Embryonic facial prominence (tissue), 1 donor: ENCODE data around the gene RBPJ.

Experiments
- DNase-seq: peaks from one replicate; pipeline ENCODE4 v3.0.0-alpha.2; 2016; ENCODE audit errors: extremely low spot score

Gene RBPJ

GRCh38 chr4:26320538-26321372, at the start of gene RBPJ:
Gene RBPJ, plus strand, starts transcription at chr4:26321014. Its CDS starts 15 bp downstream, at chr4:26321029.
- peak; percentile 95 for DNase-seq

DNA sequence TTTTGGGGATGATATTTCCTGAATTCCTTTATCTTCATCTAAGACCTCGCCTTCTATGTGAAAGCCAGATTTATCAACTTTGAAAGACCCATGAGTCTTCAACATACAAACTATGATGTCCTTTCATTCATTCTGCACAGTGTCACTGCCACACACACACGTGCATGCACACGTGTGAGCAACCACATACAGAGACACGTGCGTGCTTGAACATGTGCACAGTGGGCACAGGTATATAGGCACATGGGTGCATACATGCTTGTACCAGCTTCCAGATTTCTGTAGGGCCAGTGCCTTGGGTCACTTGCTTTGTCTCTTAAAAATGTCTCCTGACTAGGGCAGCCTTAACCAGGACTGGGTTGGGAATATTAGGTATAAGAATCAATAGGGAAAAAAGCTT, 49.1 kb upstream of the RBPJ start:
- DNase-seq = no peak

- DNase-seq = no peak
These were observed 47.9 kb upstream of the RBPJ start for GRCh38 chr4:26272654-26273615.

DNA sequence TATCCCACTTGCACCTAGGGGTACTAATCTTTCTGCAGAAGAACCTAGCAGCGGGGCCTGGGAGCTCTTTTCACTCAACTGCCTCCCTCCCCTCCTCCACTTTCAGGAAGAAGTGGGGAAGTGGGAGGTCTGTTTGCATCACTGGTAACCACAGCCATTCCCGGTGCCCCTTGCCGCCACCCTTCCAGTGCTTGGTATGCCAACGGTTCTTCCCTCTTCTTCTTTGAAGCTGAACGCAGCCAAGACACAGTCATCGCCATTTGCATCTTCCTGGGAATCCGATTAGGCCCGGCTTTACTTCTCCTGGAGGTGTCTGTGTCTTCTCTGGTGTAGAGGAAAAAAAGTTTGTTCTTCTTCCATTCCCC, 47.2 kb upstream of the RBPJ start:
- DNase-seq = no peak

DNA sequence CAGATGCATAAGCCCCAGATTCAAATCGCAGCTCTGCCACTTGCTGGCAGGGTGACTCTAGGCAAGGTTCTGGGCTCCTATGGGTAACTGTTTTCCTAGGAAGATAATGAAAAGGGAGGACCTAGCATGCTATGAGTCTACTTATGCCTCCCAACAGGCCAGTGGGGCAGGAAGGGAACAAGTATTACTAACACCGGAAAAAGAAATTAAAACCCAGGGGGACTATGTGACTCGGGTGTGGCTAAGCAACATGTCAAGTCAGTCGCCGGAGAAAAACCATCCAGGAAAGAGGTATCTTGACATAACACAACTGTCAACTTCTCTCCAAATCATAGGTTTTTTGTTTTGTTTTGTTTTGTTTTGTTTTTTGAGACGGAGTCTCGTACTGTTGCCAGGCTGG, 45.5 kb upstream of the RBPJ start:
- no peak for DNase-seq

- no peak for DNase-seq
These were observed 41.4 kb upstream of the RBPJ start for GRCh38 chr4:26279446-26279845.

GRCh38 chr4:26281881-26282280, 38.9 kb upstream of the RBPJ start:
- DNase-seq = no peak

GRCh38 chr4:26284536-26284935, 36.3 kb upstream of the RBPJ start:
- DNase-seq = no peak

DNA sequence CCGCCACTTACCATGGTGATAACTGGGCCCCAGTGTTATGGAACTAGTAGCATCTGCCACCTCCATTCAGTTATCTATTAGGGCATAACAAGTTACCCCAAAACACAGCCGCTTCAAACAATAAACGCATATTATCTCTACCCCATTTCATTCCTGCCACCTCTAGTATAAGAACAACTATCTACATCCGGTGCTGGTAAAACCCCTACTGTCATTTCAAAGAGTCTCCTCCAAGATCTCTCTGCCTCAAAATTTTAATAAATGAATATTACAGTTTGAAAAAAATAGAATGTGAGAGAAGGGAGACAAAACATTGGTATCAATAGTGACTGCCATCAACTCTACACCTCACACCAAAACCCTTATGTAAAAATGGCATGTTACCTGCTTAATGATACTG, 35.5 kb upstream of the RBPJ start:
- DNase-seq = no peak

DNA sequence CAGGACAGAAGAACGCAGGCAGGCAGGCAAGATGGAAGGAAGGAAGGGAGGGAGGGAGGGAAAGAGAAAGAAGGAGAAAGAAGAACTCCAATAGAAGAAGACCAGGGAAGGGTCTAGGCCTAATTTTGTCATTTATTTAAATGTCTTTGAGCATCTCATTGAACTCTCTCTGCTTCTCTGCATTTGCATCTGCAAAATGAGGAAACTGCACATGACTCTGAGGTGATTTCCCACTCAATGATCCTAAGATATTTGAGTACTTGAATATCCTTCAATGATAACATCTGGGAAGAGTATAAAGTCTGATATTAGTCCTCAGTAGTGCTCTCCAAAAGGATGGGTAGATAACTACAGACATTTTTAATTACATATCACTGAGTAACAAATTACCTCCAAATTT, 33.1 kb upstream of the RBPJ start:
- DNase-seq = no peak

- DNase-seq = no peak
These were observed 32.4 kb upstream of the RBPJ start for GRCh38 chr4:26288355-26288909.

DNA sequence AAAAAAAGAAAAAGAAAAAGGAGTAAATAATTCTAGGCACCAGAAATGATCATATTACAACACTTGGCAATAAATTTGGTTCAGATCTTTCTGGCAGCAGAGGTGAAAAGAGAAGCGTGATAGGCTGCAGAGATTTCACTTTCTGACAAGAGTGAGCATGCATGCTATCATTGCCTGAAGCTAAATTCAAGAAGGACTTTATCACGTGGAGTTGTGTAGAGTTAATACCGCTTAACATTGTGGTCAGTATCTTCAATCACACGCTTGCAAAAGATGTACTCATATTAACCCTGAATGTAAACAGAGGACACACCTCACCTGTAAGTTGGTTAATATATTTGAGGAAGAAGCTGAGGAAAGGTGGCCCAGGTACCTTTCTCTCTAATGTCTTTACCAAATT, 31.4 kb upstream of the RBPJ start:
- no peak for DNase-seq

DNA sequence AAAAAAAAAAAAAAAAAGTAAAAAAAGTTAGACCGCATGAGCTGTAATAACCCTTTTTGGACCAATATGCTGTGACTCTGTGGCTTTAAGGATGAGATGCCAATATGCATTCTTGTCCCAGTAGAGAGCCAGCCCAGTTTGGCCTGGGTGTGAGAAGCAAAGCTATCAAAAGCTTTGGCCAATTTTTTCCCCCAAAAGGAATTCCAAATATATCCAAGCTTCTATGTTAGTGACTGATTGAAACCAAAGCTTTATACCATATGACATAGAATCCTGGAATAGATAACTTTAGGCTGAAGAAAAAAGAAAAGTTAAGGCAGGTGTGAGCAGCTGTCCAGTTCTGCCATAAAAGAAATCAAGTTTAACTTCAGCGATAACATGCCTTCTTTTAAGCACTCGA, 30.5 kb upstream of the RBPJ start:
- no peak for DNase-seq

DNA sequence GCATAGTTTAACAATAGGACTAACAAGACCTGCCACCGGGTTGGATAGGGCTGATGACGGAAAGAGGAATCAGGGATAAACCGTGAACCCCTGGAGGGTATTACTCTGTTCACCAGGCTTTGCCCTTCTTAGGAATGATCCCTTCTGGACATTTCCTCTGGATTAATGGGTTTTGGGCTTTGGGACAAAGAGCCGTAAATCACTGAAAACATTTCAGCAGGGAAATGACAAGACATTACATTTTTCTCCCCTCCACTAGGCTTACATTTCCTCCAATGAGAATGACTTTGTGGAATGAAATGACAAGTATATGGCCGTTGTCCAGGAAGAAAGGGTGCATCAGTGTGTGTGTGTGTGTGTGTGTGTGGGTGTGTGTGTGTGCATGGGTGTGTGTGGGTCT, 25.9 kb upstream of the RBPJ start:
- DNase-seq = no peak

DNA sequence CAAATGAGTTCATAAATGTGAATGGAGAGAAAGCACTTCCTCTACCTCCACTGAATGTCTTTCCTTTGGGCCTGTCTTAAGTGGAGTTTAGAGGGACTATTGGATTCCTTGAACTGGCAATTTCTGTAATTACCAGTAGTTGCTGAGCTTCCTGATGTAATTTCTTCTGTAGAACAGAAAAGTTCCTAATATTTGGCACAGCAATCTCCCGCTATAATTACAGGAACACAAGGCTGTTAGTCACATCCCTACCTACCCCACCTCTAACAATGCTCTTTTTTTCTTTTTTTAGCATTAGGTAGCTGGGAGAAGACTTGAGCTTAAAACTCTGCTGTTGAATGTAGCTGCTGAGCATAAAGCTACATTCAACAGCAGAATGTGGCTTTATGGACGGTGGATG, 24.8 kb upstream of the RBPJ start:
- DNase-seq = no peak

- no peak for DNase-seq
These were observed 24.3 kb upstream of the RBPJ start for GRCh38 chr4:26296514-26296913.

- DNase-seq = no peak
These were observed 23.6 kb upstream of the RBPJ start for GRCh38 chr4:26297219-26297618.

DNA sequence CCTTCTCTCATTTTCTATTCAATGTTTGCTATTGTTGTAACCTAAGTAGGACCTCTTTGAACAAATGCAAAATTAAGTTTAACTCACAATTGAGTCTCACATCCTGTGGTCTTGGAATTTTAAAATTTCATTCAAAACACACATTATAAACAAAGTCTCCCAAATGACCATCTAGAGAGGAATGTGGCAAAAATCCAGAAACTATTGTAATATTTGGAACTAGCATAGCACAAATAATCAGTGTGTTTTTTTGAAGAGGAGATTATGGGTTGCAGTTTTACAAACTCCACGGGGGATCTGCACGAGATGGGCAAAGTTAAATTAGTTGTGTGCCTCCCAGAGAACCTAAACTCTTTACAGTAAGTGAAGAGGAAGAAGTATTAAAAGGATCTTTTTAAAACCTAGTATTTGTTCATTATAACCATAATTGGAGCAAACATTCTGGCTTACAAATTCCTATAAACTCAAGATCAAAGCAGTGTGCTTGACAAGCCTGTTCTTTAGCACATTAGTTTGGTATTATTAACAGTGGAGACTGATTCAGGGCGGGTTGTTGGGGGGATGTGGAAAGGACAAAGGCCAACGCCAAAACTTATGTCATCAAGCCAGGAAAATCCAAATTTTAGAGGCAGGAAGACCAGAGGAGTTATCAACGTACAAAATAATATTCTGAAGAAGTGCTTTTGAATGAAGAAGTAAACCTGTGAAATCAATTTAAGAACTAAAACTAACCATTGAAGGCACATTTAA, 22.4 kb upstream of the RBPJ start:
- no peak for DNase-seq

DNA sequence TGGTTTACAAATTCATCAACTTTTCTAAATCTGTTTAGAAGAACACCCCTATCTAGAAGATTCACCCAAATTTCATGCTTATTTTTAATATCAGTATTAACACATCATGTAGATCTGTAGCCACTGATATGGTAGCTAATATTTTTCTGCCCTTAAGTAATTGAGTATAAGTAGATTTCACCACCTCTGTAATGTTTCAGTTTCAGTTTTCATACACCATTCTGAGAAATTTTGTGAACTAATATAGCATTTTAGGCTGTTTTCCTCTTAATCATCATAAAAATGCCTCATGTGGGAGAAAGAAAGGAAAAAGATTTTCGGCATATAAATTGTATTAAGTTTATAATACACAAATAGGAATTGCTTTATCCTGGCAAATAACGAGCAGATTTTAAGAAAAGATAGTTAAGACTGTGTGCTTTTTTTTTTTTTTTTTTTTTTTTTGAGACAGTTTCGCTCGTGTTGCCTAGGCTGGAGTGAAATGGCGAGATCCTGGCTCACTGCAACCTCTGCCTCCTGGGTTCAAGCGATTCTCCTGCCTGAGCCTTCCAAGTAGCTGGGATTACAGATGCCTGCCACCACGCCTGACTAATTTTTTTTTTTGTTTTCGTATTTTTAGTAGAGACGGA, 21.4 kb upstream of the RBPJ start:
- no peak for DNase-seq

DNA sequence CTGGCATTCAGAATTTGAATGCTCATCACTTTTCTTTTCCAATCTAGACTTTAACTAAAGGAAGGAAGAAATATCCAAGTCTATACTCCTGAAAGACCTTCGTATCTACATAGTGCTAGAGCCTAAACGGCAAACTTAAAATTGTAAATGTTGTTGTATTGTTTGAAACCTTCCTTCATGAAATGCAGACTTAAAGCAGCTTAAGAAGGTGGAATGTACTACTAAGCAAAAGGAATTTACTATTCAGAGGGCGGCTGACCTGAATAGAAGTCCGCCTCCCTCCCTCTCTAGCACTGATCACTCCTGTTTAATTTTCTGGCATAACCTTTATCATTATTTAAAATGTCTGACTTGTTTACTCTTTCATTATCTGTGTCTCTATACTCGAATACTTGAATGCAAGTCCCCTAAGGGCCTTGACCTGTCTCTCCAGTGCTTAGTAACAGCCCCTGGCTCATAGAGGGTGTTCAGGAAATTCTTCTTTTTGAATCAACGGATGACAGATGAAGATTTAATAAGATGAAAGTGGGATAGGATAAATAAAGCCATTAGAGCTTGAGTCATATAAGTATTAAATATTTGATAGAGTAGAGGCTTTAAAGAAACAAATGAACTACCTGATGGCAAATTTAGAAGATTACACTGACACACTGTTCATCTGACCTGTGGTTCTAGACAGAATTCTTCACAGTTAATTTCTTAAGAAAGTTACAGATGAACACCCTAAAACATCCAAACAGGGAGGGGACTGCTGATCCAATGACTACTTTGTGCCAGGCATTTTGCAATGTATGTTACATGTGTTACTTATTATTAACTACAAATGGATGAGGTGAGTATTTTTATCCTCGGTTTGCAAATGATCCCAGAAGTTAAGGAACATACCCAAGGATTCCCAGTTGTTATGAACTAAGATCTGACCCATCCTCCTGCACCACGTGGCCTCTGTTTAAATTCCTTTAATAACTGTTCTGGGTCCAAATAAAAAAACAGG, 20.2 kb upstream of the RBPJ start:
- DNase-seq = no peak
